AG09319 (cell line): ENCODE data around the gene GAB4.

Source experiments
- DNase-seq: peaks from one replicate; pipeline ENCODE4 v3.0.0-alpha.2; 2010; ENCODE audit warnings: low read depth; ENCODE audit errors: extremely low read depth
- TF ChIP-seq, protein P1 (sequence below): IDR thresholded peaks from 2 replicates; pipeline ENCODE4 v1.5.1; 2011; ENCODE audit warnings: low read depth, mild to moderate bottlenecking, inconsistent platforms, low read length, moderate library complexity

The GAB4 gene

DNA sequence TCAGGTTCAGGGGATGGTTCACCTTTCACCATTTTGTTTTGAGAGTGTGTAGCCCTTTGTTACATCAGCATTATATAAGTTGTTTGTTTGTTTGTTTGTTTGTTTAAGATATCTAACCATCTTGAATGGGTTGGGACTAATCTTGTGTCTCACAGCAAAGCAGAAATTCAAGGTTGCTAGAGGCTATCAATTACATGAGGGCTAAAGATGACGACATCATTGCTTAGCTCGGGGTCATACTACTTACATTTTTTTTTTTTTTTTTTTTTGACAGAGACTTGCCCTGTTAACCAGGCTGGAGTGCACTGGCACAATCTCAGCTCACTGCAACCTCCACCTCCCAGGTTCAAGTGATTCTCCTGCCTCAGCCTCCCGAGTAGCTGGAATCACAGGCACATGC is 95.7 kb downstream of the GAB4 start:
- DNase-seq: no peak

More for the DNA sequence above, 95.7 kb downstream of the GAB4 start:
- TF ChIP-seq, protein P1, sequence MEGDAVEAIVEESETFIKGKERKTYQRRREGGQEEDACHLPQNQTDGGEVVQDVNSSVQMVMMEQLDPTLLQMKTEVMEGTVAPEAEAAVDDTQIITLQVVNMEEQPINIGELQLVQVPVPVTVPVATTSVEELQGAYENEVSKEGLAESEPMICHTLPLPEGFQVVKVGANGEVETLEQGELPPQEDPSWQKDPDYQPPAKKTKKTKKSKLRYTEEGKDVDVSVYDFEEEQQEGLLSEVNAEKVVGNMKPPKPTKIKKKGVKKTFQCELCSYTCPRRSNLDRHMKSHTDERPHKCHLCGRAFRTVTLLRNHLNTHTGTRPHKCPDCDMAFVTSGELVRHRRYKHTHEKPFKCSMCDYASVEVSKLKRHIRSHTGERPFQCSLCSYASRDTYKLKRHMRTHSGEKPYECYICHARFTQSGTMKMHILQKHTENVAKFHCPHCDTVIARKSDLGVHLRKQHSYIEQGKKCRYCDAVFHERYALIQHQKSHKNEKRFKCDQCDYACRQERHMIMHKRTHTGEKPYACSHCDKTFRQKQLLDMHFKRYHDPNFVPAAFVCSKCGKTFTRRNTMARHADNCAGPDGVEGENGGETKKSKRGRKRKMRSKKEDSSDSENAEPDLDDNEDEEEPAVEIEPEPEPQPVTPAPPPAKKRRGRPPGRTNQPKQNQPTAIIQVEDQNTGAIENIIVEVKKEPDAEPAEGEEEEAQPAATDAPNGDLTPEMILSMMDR: no peak
